ENCODE data around the gene GCH1.

Gene GCH1

GRCh38 chr14:54812617-54813016 is 90.0 kb downstream of the GCH1 start:
- Histone ChIP-seq H3F3A (ENCODE audit: insufficient read depth, low read length) (no peaks in the 10 kb centered on the region), H4K20me1 (ENCODE audit: insufficient read depth, low read length) (no peaks in the 10 kb centered on the region), H3K36me3 (replicated peaks; ENCODE audit: insufficient read depth, low read length) (no peaks in the 10 kb centered on the region), H3K9me3 (replicated peaks; ENCODE audit: insufficient read depth, low read length) (no peaks in the 10 kb centered on the region), H3K27ac (ENCODE audit: low read length) (no peak overlapping the region), H2AFZ (ENCODE audit: low read length) (no peak overlapping the region), H3K9me2 (replicated peaks; ENCODE audit: insufficient read depth, low read length) (no peaks in the 10 kb centered on the region), H3K4me2 (ENCODE audit: low read depth, low read length) (no peak overlapping the region), H3K4me1 (ENCODE audit: low read length) (no peaks in the 10 kb centered on the region), H3K79me2 (ENCODE audit: low read length) (no peaks in the 10 kb centered on the region), H3K27me3 (replicated peaks; ENCODE audit: insufficient read depth, low read length) (no peaks in the 10 kb centered on the region), H3K4me3 (ENCODE audit: low read length) (no peak overlapping the region), H3K9ac (ENCODE audit: low read length) (no peak overlapping the region)
- TF ChIP-seq EZH2 (optimal IDR thresholded peaks at IDR 0.05; ENCODE audit: low read depth, low read length) (no peak), CTCF (IDR thresholded peaks at IDR 0.05; ENCODE audit: low read length) (no peak), EZH2phosphoT487 (IDR thresholded peaks at IDR 0.05; ENCODE audit: low read length) (no peak)
- no peak for DNase-seq

GRCh38 chr14:54809767-54810166 is 92.9 kb downstream of the GCH1 start:
- no peak for DNase-seq
- H3F3A ChIP-seq (ENCODE audit: insufficient read depth, low read length), result no peaks in the 10 kb centered on the region
- no peak overlapping the region for H3K4me2 ChIP-seq (ENCODE audit: low read depth, low read length)
- TF ChIP-seq EZH2phosphoT487 (IDR thresholded peaks at IDR 0.05; ENCODE audit: low read length) (no peak), EZH2 (optimal IDR thresholded peaks at IDR 0.05; ENCODE audit: low read depth, low read length) (no peak), CTCF (IDR thresholded peaks at IDR 0.05; ENCODE audit: low read length) (no peak)
- H3K9ac ChIP-seq (ENCODE audit: low read length), result no peak overlapping the region
- no peaks in the 10 kb centered on the region for H3K9me2 ChIP-seq (replicated peaks; ENCODE audit: insufficient read depth, low read length)
- no peaks in the 10 kb centered on the region for H3K9me3 ChIP-seq (replicated peaks; ENCODE audit: insufficient read depth, low read length)
- H3K27ac ChIP-seq (ENCODE audit: low read length), result no peak overlapping the region
- no peaks in the 10 kb centered on the region for H3K79me2 ChIP-seq (ENCODE audit: low read length)
- no peak overlapping the region for H2AFZ ChIP-seq (ENCODE audit: low read length)
- H3K4me1 ChIP-seq (ENCODE audit: low read length), result no peaks in the 10 kb centered on the region
- no peaks in the 10 kb centered on the region for H3K36me3 ChIP-seq (replicated peaks; ENCODE audit: insufficient read depth, low read length)
- no peak overlapping the region for H3K4me3 ChIP-seq (ENCODE audit: low read length)
- H3K27me3 ChIP-seq (replicated peaks; ENCODE audit: insufficient read depth, low read length), result no peaks in the 10 kb centered on the region
- H4K20me1 ChIP-seq (ENCODE audit: insufficient read depth, low read length), result no peaks in the 10 kb centered on the region

- Histone ChIP-seq H3K9me3 (replicated peaks; ENCODE audit: insufficient read depth, low read length) (no peaks in the 10 kb centered on the region), H3K4me3 (ENCODE audit: low read length) (no peak overlapping the region), H3K9me2 (replicated peaks; ENCODE audit: insufficient read depth, low read length) (no peaks in the 10 kb centered on the region), H4K20me1 (ENCODE audit: insufficient read depth, low read length) (no peaks in the 10 kb centered on the region), H2AFZ (ENCODE audit: low read length) (no peak overlapping the region), H3K27ac (ENCODE audit: low read length) (no peak overlapping the region), H3K4me2 (ENCODE audit: low read depth, low read length) (no peak overlapping the region), H3F3A (ENCODE audit: insufficient read depth, low read length) (no peaks in the 10 kb centered on the region), H3K27me3 (replicated peaks; ENCODE audit: insufficient read depth, low read length) (no peaks in the 10 kb centered on the region), H3K4me1 (ENCODE audit: low read length) (no peaks in the 10 kb centered on the region), H3K9ac (ENCODE audit: low read length) (no peak overlapping the region), H3K36me3 (replicated peaks; ENCODE audit: insufficient read depth, low read length) (no peaks in the 10 kb centered on the region), H3K79me2 (ENCODE audit: low read length) (no peaks in the 10 kb centered on the region)
- no peak for DNase-seq
- TF ChIP-seq EZH2phosphoT487 (IDR thresholded peaks at IDR 0.05; ENCODE audit: low read length), result no peak
These were observed 94.1 kb downstream of the GCH1 start for GRCh38 chr14:54808326-54809161.

- TF ChIP-seq EZH2phosphoT487 (IDR thresholded peaks at IDR 0.05; ENCODE audit: low read length) (no peak), CTCF (IDR thresholded peaks at IDR 0.05; ENCODE audit: low read length) (no peak), EZH2 (optimal IDR thresholded peaks at IDR 0.05; ENCODE audit: low read depth, low read length) (no peak)
- Histone ChIP-seq H3K9me3 (replicated peaks; ENCODE audit: insufficient read depth, low read length) (no peaks in the 10 kb centered on the region), H3K4me1 (ENCODE audit: low read length) (no peaks in the 10 kb centered on the region), H3K4me3 (ENCODE audit: low read length) (no peak overlapping the region), H3K36me3 (replicated peaks; ENCODE audit: insufficient read depth, low read length) (no peaks in the 10 kb centered on the region), H3F3A (ENCODE audit: insufficient read depth, low read length) (no peaks in the 10 kb centered on the region), H3K27ac (ENCODE audit: low read length) (no peak overlapping the region), H3K79me2 (ENCODE audit: low read length) (no peaks in the 10 kb centered on the region), H3K4me2 (ENCODE audit: low read depth, low read length) (no peak overlapping the region), H4K20me1 (ENCODE audit: insufficient read depth, low read length) (no peaks in the 10 kb centered on the region), H2AFZ (ENCODE audit: low read length) (no peak overlapping the region), H3K27me3 (replicated peaks; ENCODE audit: insufficient read depth, low read length) (no peaks in the 10 kb centered on the region), H3K9me2 (replicated peaks; ENCODE audit: insufficient read depth, low read length) (no peaks in the 10 kb centered on the region), H3K9ac (ENCODE audit: low read length) (no peak overlapping the region)
- no peak for DNase-seq
These were observed 94.7 kb downstream of the GCH1 start for GRCh38 chr14:54807881-54808280.

Measured in MM.1S (cell line).